Non-pigmented ciliary epithelial cell (primary cell): ENCODE data around the gene PAX8.

ENCODE experiments used
- DNase-seq: peaks from one replicate; pipeline ENCODE4 v3.0.0-alpha.2; 2010; ENCODE audit warnings: low read depth

PAX8 gene

GRCh38 chr2:113182471-113183260 is 96.1 kb downstream of the PAX8 start:
- DNase-seq: no peak

GRCh38 chr2:113181258-113182051 is 97.3 kb downstream of the PAX8 start:
- no peak for DNase-seq

- no peak for DNase-seq
Observed at GRCh38 chr2:113180131-113180946, 98.4 kb downstream of the PAX8 start.

- DNase-seq: no peak
Observed at GRCh38 chr2:113179446-113180045, 99.2 kb downstream of the PAX8 start.

- DNase-seq: no peak
Observed at GRCh38 chr2:113178891-113179290, 99.8 kb downstream of the PAX8 start.

GRCh38 chr2:113178069-113178746 is 100.5 kb downstream of the PAX8 start:
- no peak for DNase-seq

GRCh38 chr2:113176696-113177355 is 101.9 kb downstream of the PAX8 start:
- DNase-seq: no peak

- DNase-seq: no peak
Observed at GRCh38 chr2:113175736-113176695, 102.7 kb downstream of the PAX8 start.

- DNase-seq: no peak
Observed at GRCh38 chr2:113175042-113175628, 103.6 kb downstream of the PAX8 start.

GRCh38 chr2:113174376-113174750 is 104.4 kb downstream of the PAX8 start:
- no peak for DNase-seq

- no peak for DNase-seq
Observed at GRCh38 chr2:113173542-113174375, 105.0 kb downstream of the PAX8 start, which contains the start of gene PSD4. Gene PSD4 (plus strand): TSS chr2:113173971. CDS start chr2:113182457, 8,486 bp downstream.

- no peak for DNase-seq
Observed at GRCh38 chr2:113172721-113173541, 105.8 kb downstream of the PAX8 start.

GRCh38 chr2:113171334-113172075 is 107.2 kb downstream of the PAX8 start:
- no peak for DNase-seq

- no peak for DNase-seq
Observed at GRCh38 chr2:113169586-113169985, 109.1 kb downstream of the PAX8 start.

GRCh38 chr2:113169002-113169530 is 109.7 kb downstream of the PAX8 start:
- DNase-seq: no peak

GRCh38 chr2:113167962-113168340 is 110.8 kb downstream of the PAX8 start:
- no peak for DNase-seq
